B cell (primary cell): ENCODE data around the gene FBXW4. TPM values are rescaled to one million over a fixed set of nuclear protein-coding genes. Genes with fewer than 3 reads are reported as not detected.
A peak's percentile ranks its signal among the peaks of the same experiment; 100 is the strongest.

ENCODE experiments used
- ATAC-seq: fragments of 200-7000 bp; cut with Tn5 transposase; one replicate; pipeline ENCODE4 v1.10.0; 2021; ENCODE audit warnings: low read depth, mild to moderate bottlenecking, moderate number of reproducible peaks, moderate library complexity
- CTCF ChIA-PET: fragments of 350-600 bp; sonication (Branson Sonifier 250); formaldehyde crosslinking; loops from one replicate; lab custom pipeline; 2021; ENCODE audit warnings: antibody characterized with exemption, inconsistent platforms; lab: Charles Lee
- POLR2A ChIA-PET: fragments of 350-600 bp; sonication (Branson Sonifier 250); formaldehyde crosslinking; loops from one replicate; lab custom pipeline; 2021; ENCODE audit warnings: antibody characterized with exemption; lab: Charles Lee
- DNase-seq: peaks from one replicate; pipeline ENCODE4 v3.0.0; 2013
- H2AFZ ChIP-seq: 2 replicates; pipeline ENCODE4 v1.6.1; 2012; ENCODE audit warnings: mild to moderate bottlenecking, low read depth, low read length; ENCODE audit not compliant: insufficient read depth, poor library complexity, severe bottlenecking
- H3K27ac ChIP-seq, 2 donors: 1 replicate in 1 of 2; 2 replicates in 1 of 2; pipeline ENCODE4 v1.5.1; 2012 to 2013; ENCODE audit warnings: low read length in 2 of 2, mild to moderate bottlenecking in 2 of 2, moderate library complexity in 1 of 2
- H3K27me3 ChIP-seq, 4 experiments: fragments of 200-600 bp in 1 of 4; sonication (generic) in 1 of 4; replicated peaks in 1 of 4; 1 replicate in 2 of 4; 2 replicates in 2 of 4; pipeline versions ENCODE4 v1.6.1 to v1.7.0; 2013 to 2016; ENCODE audit warnings: low read length in 3 of 4, mild to moderate bottlenecking in 2 of 4, mixed read lengths in 1 of 4, moderate library complexity in 1 of 4; ENCODE audit not compliant: insufficient read depth in 4 of 4, control insufficient read depth in 3 of 4; ENCODE audit errors: control extremely low read depth in 1 of 4
- H3K36me3 ChIP-seq, 2 experiments: replicated peaks in 1 of 2; 1 replicate in 1 of 2; 2 replicates in 1 of 2; pipeline versions ENCODE4 v1.6.1 to v1.7.1; 2013; ENCODE audit warnings: low read length in 1 of 2; ENCODE audit not compliant: insufficient read depth in 2 of 2, control insufficient read depth in 1 of 2; ENCODE audit errors: control extremely low read depth in 1 of 2, extremely low read depth in 1 of 2
- H3K4me1 ChIP-seq, 2 donors: fragments of 200-600 bp in 1 of 2; sonication (generic) in 1 of 2; 1 replicate in 1 of 2; 2 replicates in 1 of 2; pipeline versions ENCODE4 v1.5.1 to v1.6.1; 2013 to 2017; ENCODE audit warnings: low read length in 2 of 2; ENCODE audit not compliant: control insufficient read depth in 2 of 2, insufficient read depth in 2 of 2
- H3K4me2 ChIP-seq: replicated peaks from 2 replicates; pipeline ENCODE3; 2012; ENCODE audit warnings: mild to moderate bottlenecking, low read depth, low read length; ENCODE audit not compliant: poor library complexity, severe bottlenecking
- H3K4me3 ChIP-seq, 5 experiments: fragments of 200-600 bp in 1 of 5; sonication (generic) in 1 of 5; 1 replicate in 3 of 5; 2 replicates in 2 of 5; pipeline versions ENCODE4 v1.5.1 to v1.7.0; 2011 to 2016; ENCODE audit warnings: low read length in 4 of 5, mild to moderate bottlenecking in 4 of 5, low read depth in 2 of 5, control low read depth in 1 of 5, moderate library complexity in 1 of 5; ENCODE audit not compliant: insufficient read depth in 1 of 5; ENCODE audit errors: control extremely low read depth in 1 of 5, extremely low read depth in 1 of 5
- H3K79me2 ChIP-seq: fragments of 200-600 bp; sonication (generic); one replicate; pipeline ENCODE4 v1.6.0; 2016; ENCODE audit warnings: low read length; ENCODE audit not compliant: control insufficient read depth, insufficient read depth
- H3K9ac ChIP-seq: fragments of 200-600 bp; sonication (generic); 2 replicates; pipeline ENCODE4 v1.6.1; 2017; ENCODE audit warnings: mild to moderate bottlenecking, low read length, moderate library complexity
- H3K9me3 ChIP-seq, 3 donors: one replicate each; pipeline versions ENCODE4 v1.6.1 to v1.7.1; 2013; ENCODE audit warnings: low read length in 2 of 3; ENCODE audit not compliant: control insufficient read depth in 2 of 3, insufficient read depth in 1 of 3; ENCODE audit errors: control extremely low read depth in 1 of 3
- H4K20me1 ChIP-seq: 2 replicates; pipeline ENCODE4 v1.6.0; 2012; ENCODE audit warnings: mild to moderate bottlenecking, low read length; ENCODE audit not compliant: insufficient read depth, control insufficient read depth, poor library complexity, severe bottlenecking
- H3K27ac Mint-ChIP-seq: one replicate; pipeline ENCODE4 v1.8.0; 2021; ENCODE audit warnings: mixed read lengths
- H3K27me3 Mint-ChIP-seq: one replicate; pipeline ENCODE4 v1.8.0; 2021; ENCODE audit warnings: mixed read lengths
- H3K4me1 Mint-ChIP-seq: one replicate; pipeline ENCODE4 v1.8.0; 2021; ENCODE audit warnings: mixed read lengths
- H3K4me3 Mint-ChIP-seq: one replicate; pipeline ENCODE4 v1.8.0; 2021; ENCODE audit warnings: mixed read lengths
- H3K9me3 Mint-ChIP-seq: one replicate; pipeline ENCODE4 v1.8.0; 2022; ENCODE audit warnings: mixed read lengths; ENCODE audit not compliant: insufficient read depth
- EZH2 ChIP-seq: IDR thresholded peaks from 2 replicates; pipeline ENCODE4 v1.6.1; 2012; ENCODE audit warnings: borderline replicate concordance, low read depth, mild to moderate bottlenecking, moderate library complexity, low read length; ENCODE audit not compliant: insufficient read depth, poor library complexity, severe bottlenecking
- WGBS: methylation state at CpG from one replicate; pipeline ENCODE4 v1.1.5; 2013; ENCODE audit warnings: missing lambda C conversion rate; ENCODE audit not compliant: insufficient coverage; 5-methylcytosine and 5-hydroxymethylcytosine counted together
- intact Hi-C: fragments of 100-400 bp; cut with micrococcal nuclease; formaldehyde crosslinking; loops from one replicate; pipeline ENCODE4 v1.10.0; 2022
- polyA minus RNA-seq: library from RNA; depleted of rRNA, polyadenylated mRNA; stranded (reverse); fragments of >200 nt; gene quantifications from 2 replicates; pipeline ENCODE4 v1.2.3, GENCODE V29; 2012
- polyA plus RNA-seq: library from polyadenylated mRNA; depleted of rRNA; stranded (reverse); fragments of >200 nt; gene quantifications from 2 replicates; pipeline ENCODE4 v1.2.3, GENCODE V29; 2012
- total RNA-seq, 2 donors: library from RNA; stranded (reverse); fragments of 120-200 nt in 1 of 2; gene quantifications; 1 replicate in 1 of 2; 2 replicates in 1 of 2; pipeline versions ENCODE4 v1.2.3 to v1.2.4, GENCODE V29; 2013 to 2022
- TF ChIP-seq, protein P1 (sequence below): fragments of 200-600 bp; IDR thresholded peaks from one replicate; pipeline ENCODE4 v1.8.0; 2022; ENCODE audit warnings: antibody characterized with exemption, mild to moderate bottlenecking

FBXW4 gene, protein sequence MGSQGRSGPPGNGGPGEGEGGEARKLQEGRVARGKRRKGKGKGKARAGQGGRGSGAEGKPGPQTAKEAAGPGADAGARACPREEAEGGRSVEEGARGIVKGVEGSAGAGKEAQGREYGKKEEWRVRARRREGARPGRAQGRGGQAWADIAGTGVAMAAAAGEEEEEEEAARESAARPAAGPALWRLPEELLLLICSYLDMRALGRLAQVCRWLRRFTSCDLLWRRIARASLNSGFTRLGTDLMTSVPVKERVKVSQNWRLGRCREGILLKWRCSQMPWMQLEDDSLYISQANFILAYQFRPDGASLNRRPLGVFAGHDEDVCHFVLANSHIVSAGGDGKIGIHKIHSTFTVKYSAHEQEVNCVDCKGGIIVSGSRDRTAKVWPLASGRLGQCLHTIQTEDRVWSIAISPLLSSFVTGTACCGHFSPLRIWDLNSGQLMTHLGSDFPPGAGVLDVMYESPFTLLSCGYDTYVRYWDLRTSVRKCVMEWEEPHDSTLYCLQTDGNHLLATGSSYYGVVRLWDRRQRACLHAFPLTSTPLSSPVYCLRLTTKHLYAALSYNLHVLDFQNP
- total RNA-seq (97.2 and 99.6 TPM in 2 replicates), polyA plus RNA-seq (72.9 and 86.2 TPM in 2 replicates), polyA minus RNA-seq (79.6 and 114 TPM in 2 replicates)
- 65.8 TPM for total RNA-seq (2013)

DNA sequence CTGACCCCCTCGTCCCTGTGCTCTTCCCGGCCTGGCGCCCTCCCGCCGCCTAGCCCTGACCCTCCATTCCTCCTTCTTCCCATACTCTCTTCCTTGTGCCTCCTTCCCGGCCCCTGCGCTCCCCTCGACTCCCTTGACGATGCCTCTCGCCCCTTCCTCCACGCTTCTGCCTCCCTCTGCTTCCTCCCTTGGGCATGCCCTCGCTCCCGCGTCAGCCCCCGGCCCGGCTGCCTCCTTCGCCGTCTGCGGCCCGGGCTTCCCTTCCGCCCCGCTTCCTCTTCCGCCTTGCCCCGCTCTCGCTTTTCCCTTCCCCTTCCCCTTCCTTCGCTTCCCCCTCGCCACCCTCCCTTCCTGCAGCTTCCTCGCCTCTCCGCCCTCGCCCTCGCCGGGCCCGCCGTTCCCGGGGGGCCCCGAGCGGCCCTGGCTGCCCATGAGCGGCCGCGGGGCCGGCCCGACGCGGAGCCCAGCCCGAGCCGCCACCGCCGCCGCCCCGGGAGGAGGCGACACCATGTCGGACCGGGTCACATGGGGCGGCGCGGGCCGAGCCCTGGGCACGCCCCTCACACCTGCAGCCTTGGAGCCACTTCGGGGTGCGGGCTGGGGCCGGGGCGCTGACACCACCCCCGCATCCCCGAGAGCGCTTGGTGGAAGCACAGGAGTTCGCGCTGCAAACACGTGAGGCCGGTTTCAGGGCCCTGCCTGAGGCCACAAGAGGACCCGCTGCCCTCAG, at the start of gene FBXW4:
Gene FBXW4, minus strand, starts transcription at position 497 of the 730 bp plus-strand sequence. Its CDS starts 65 bp downstream, at position 432.
- H3K79me2 ChIP-seq, result peaks cover 57% of the 10 kb centered on the region
- POLR2A ChIA-PET, result interaction anchor here (1.0 kb wide), 1 partner anchor 107 kb away, joined by 3 read pairs; the partner anchor contains the start of genes DPCD and POLL
- peaks cover 38% of the 10 kb centered on the region for H3K4me1 Mint-ChIP-seq

More for the DNA sequence above, at the start of gene FBXW4:
- ATAC-seq, result peak; percentile 75
- no peak for TF ChIP-seq EZH2
- TF ChIP-seq, protein P1, sequence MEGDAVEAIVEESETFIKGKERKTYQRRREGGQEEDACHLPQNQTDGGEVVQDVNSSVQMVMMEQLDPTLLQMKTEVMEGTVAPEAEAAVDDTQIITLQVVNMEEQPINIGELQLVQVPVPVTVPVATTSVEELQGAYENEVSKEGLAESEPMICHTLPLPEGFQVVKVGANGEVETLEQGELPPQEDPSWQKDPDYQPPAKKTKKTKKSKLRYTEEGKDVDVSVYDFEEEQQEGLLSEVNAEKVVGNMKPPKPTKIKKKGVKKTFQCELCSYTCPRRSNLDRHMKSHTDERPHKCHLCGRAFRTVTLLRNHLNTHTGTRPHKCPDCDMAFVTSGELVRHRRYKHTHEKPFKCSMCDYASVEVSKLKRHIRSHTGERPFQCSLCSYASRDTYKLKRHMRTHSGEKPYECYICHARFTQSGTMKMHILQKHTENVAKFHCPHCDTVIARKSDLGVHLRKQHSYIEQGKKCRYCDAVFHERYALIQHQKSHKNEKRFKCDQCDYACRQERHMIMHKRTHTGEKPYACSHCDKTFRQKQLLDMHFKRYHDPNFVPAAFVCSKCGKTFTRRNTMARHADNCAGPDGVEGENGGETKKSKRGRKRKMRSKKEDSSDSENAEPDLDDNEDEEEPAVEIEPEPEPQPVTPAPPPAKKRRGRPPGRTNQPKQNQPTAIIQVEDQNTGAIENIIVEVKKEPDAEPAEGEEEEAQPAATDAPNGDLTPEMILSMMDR, result no peak
- H3K4me3 ChIP-seq, result peak within 1 kb of the TSS; percentile 11 to 99 (median 87)
- intact Hi-C loops, result loop anchor here (2.0 to 5.0 kb wide), 2 partner anchors 86 to 108 kb away; partner anchors contain the start of genes DPCD and POLL
- H3K27me3 Mint-ChIP-seq, result no peaks in the 10 kb centered on the region
- no peaks in the 10 kb centered on the region for H3K9me3 Mint-ChIP-seq
- H3K27ac Mint-ChIP-seq, result peak within 1 kb of the TSS; percentile 99
- peak within 1 kb of the TSS; percentile 96 for H3K27ac ChIP-seq
- H3K27me3 ChIP-seq, result no peaks in the 10 kb centered on the region
- peak within 1 kb of the TSS; percentile 97 for H3K4me3 Mint-ChIP-seq
- H3K36me3 ChIP-seq, result peaks cover 0 to 5% of the 10 kb centered on the region in 2 experiments
- DNase-seq, result peak; percentile 90
- peaks cover 20% of the 10 kb centered on the region for H4K20me1 ChIP-seq
- 2% methylated on average over 70 of the region's 70 CpGs for WGBS
- H3K4me1 ChIP-seq, result peaks cover 14 to 22% of the 10 kb centered on the region in 2 donors
- peak within 1 kb of the TSS; percentile 99 for H3K9ac ChIP-seq
- CTCF ChIA-PET, result interaction anchor here (0.7 to 1.3 kb wide), 2 partner anchors 15 to 88 kb away, joined by 3 to 4 read pairs; partner anchors contain the start of gene NPM3
- H3K4me2 ChIP-seq, result peak within 1 kb of the TSS; percentile 86
- no peaks in the 10 kb centered on the region for H3K9me3 ChIP-seq
- H2AFZ ChIP-seq, result peak within 1 kb of the TSS; percentile 74
